ENCODE results near the gene KLF7. TPM values are rescaled to one million over a fixed set of nuclear protein-coding genes. Genes with fewer than 3 reads are reported as not detected.

Gene KLF7
- total RNA-seq, 2 experiments from 2014 or later: 90.1 to 96.9 TPM

GRCh38 chr2:207194028-207194427 is 28.3 kb upstream of the KLF7 start:
- Histone ChIP-seq H3K27ac (ENCODE audit: low read depth in 1 of 2, low read length in 2 of 2) (no peak overlapping the region), H3K27me3 (ENCODE audit: control insufficient read depth in 1 of 2, insufficient read depth in 2 of 2, low read length in 2 of 2) (no peaks in the 10 kb centered on the region), H3K36me3 (ENCODE audit: insufficient read depth, low read length) (no peaks in the 10 kb centered on the region), H3K4me1 (ENCODE audit: insufficient read depth, low read length) (no peaks in the 10 kb centered on the region), H3K4me3 (ENCODE audit: low read length) (no peak overlapping the region), H3K9me3 (ENCODE audit: control insufficient read depth in 1 of 2, insufficient read depth in 1 of 2, low read length in 2 of 2) (no peaks in the 10 kb centered on the region)
- ATAC-seq (ENCODE audit: poor library complexity): no peak
- Mint-ChIP-seq H3K27me3 (no peaks in the 10 kb centered on the region), H3K9me3 (no peaks in the 10 kb centered on the region), H3K4me3 (no peak overlapping the region), H3K27ac (no peak overlapping the region), H3K36me3 (ENCODE audit: low read depth) (no peaks in the 10 kb centered on the region), H3K4me1 (ENCODE audit: low read depth) (no peaks in the 10 kb centered on the region)
- DNase-seq: no peak
- POLR2A ChIA-PET: interaction anchor here (0.8 kb wide), 1 partner anchor 35 kb away, joined by 3 read pairs; no protein-coding TSS in a partner anchor
- no peak for TF ChIP-seq CTCF (IDR thresholded peaks at IDR 0.05)
- intact Hi-C loops (cut with DNase I, micrococcal nuclease): no loop called here
- CTCF ChIA-PET: no interaction called here

- peaks cover 0 to 10% of the 10 kb centered on the region in 2 experiments for H3K9me3 ChIP-seq (ENCODE audit: control insufficient read depth in 1 of 2, insufficient read depth in 1 of 2, low read length in 2 of 2)
- Mint-ChIP-seq H3K9me3 (peaks cover 3% of the 10 kb centered on the region), H3K27me3 (no peaks in the 10 kb centered on the region), H3K4me1 (ENCODE audit: low read depth) (no peaks in the 10 kb centered on the region), H3K27ac (no peak overlapping the region), H3K36me3 (ENCODE audit: low read depth) (no peaks in the 10 kb centered on the region), H3K4me3 (no peak overlapping the region)
- POLR2A ChIA-PET: no interaction called here
- no peak for DNase-seq
- TF ChIP-seq CTCF (IDR thresholded peaks at IDR 0.05): no peak
- CTCF ChIA-PET: no interaction called here
- no peaks in the 10 kb centered on the region for H3K4me1 ChIP-seq (ENCODE audit: insufficient read depth, low read length)
- no peak for ATAC-seq (ENCODE audit: poor library complexity)
- intact Hi-C loops (cut with DNase I, micrococcal nuclease): loop anchor here in 1 of 2 experiments (5.0 kb wide), 1 partner anchor 58 kb away; no protein-coding TSS in a partner anchor
- no peaks in the 10 kb centered on the region for H3K27me3 ChIP-seq (ENCODE audit: control insufficient read depth in 1 of 2, insufficient read depth in 2 of 2, low read length in 2 of 2)
- no peaks in the 10 kb centered on the region for H3K36me3 ChIP-seq (ENCODE audit: insufficient read depth, low read length)
- H3K4me3 ChIP-seq (ENCODE audit: low read length): no peak overlapping the region
- no peak overlapping the region for H3K27ac ChIP-seq (ENCODE audit: low read depth in 1 of 2, low read length in 2 of 2)
Observed at GRCh38 chr2:207188626-207189419, 23.1 kb upstream of the KLF7 start.

- no peak for ATAC-seq (ENCODE audit: poor library complexity)
- H3K9me3 ChIP-seq (ENCODE audit: control insufficient read depth in 1 of 2, insufficient read depth in 1 of 2, low read length in 2 of 2): peaks cover 0 to 10% of the 10 kb centered on the region in 2 experiments
- H3K4me1 ChIP-seq (ENCODE audit: insufficient read depth, low read length): no peaks in the 10 kb centered on the region
- H3K36me3 ChIP-seq (ENCODE audit: insufficient read depth, low read length): no peaks in the 10 kb centered on the region
- POLR2A ChIA-PET: interaction anchor here (0.8 kb wide), 1 partner anchor 21 kb away, joined by 3 read pairs; no protein-coding TSS in a partner anchor
- Mint-ChIP-seq H3K36me3 (ENCODE audit: low read depth) (no peaks in the 10 kb centered on the region), H3K4me3 (no peak overlapping the region), H3K27me3 (no peaks in the 10 kb centered on the region), H3K4me1 (ENCODE audit: low read depth) (no peaks in the 10 kb centered on the region), H3K27ac (no peak overlapping the region), H3K9me3 (peaks cover 3% of the 10 kb centered on the region)
- no peak overlapping the region for H3K27ac ChIP-seq (ENCODE audit: low read depth in 1 of 2, low read length in 2 of 2)
- DNase-seq: no peak
- intact Hi-C loops (cut with DNase I, micrococcal nuclease): loop anchor here in 1 of 2 experiments (5.0 kb wide), 1 partner anchor 62 kb away; no protein-coding TSS in a partner anchor
- no peaks in the 10 kb centered on the region for H3K27me3 ChIP-seq (ENCODE audit: control insufficient read depth in 1 of 2, insufficient read depth in 2 of 2, low read length in 2 of 2)
- TF ChIP-seq CTCF (IDR thresholded peaks at IDR 0.05): no peak
- CTCF ChIA-PET: no interaction called here
- H3K4me3 ChIP-seq (ENCODE audit: low read length): no peak overlapping the region
Observed at GRCh38 chr2:207185372-207185771, 19.6 kb upstream of the KLF7 start.
